NCI-H2196 (cell line): ENCODE data around the gene NFATC1.

Source experiments
- DNase-seq: peaks from one replicate; lab custom pipeline; 2025; ENCODE audit not compliant: unreplicated experiment; lab: John Stamatoyannopoulos, UW

NFATC1 gene

DNA sequence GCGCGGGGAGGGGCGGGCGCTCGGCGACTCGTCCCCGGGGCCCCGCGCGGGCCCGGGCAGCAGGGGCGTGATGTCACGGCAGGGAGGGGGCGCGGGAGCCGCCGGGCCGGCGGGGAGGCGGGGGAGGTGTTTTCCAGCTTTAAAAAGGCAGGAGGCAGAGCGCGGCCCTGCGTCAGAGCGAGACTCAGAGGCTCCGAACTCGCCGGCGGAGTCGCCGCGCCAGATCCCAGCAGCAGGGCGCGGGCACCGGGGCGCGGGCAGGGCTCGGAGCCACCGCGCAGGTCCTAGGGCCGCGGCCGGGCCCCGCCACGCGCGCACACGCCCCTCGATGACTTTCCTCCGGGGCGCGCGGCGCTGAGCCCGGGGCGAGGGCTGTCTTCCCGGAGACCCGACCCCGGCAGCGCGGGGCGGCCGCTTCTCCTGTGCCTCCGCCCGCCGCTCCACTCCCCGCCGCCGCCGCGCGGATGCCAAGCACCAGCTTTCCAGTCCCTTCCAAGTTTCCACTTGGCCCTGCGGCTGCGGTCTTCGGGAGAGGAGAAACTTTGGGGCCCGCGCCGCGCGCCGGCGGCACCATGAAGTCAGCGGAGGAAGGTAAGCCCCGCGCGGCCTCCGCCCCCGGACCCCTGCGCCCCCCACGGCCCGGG is at the start of gene NFATC1:
NFATC1 (plus strand) TSS at position 170 of the 644 bp plus-strand sequence; CDS start at position 465, 295 bp downstream.
- peak; percentile 76 for DNase-seq

DNA sequence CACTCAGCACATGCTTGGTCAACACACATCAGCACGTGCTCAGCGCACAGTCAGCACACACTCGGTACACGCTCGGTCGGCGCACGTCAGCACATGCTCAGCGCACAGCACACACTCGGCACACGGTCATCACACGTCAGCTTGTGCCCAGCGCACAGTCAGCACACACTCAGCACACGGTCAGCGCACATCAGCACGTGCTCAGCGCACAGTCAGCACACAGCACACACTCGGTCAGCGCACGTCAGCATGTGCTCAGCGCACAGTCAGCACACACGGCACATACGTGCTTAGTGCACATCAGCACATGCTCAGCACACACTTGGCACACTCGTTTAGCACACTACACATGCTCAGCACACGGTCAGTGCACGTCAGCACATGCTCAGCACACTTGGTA is 49.7 kb upstream of the NFATC1 start:
- DNase-seq = no peak

DNA sequence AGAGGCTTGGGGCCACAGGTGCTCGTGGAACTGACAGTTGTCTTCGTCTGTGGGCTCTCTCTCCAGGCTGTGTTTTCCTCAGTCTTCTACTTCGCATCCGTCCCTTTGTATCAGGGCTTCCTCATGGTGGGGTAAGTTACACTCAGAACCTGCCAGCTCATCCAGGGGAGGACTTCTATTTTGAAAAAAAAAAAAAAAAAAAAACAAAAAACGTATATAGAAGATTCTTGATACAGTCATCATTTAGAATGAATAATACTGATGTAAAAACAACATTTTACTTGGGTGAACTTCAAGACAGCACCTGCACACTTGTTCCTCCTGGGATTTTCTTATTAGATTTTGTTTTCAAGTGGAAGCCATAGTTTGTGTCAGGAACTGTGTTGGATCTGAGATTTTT is 47.7 kb upstream of the NFATC1 start:
- no peak for DNase-seq

DNA sequence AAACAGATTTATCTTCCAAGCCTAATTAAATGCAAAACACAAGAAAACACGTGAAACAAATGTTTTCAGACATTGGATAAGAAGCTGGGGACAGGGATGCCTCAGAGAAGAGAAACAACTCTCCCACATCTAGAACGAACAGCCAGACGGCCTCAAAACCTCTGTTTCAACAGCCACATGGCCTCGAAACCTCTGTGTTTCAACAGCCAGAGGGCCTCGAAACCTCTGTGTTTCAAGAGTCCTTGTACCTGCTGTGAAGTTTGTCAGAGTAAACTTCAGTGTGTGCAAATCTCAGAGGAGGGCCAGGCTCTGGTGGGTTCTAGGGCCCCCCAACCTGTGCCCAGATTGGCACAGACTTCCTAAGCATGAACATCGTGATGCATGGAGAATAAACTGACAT is 43.3 kb upstream of the NFATC1 start:
- DNase-seq = no peak

DNA sequence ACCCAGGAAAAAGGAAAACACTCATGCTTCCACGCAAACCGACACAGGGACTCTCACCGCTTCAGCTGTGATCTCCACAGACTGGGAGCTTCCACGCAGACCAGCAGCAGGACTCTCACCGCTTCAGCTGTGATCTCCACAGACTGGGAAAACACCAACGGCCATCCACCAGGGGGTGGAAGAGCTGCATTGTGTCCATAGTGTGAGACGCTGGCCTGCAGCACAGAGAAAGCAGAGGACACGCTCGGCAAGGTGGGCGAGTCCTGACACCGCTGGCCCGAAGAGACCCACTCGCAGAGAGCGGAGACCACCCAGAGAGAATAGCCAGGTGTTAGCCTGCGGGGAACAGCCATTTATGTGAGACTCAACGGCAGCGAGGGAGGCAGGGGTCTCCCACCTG is 42.5 kb upstream of the NFATC1 start:
- no peak for DNase-seq

DNA sequence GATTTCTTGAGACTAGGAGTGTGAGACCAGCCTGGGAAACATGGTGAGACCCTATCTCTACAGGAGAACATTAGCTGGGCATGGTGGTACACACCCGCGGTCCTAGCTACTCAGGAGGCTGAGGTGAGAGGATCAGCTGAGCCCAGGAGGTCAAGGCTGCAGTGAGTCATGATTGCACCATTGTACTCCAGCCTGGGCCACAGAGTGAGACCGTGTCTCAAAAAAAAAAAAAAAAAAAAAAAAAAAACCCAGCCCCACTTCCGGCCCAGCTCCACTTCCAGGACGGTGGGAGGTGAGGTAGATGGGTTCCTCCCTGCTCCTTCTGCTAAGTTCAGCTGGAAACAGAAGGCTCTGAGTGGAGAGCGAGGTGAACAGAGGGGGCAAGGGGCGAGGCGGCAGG is 41.4 kb upstream of the NFATC1 start:
- DNase-seq = no peak

DNA sequence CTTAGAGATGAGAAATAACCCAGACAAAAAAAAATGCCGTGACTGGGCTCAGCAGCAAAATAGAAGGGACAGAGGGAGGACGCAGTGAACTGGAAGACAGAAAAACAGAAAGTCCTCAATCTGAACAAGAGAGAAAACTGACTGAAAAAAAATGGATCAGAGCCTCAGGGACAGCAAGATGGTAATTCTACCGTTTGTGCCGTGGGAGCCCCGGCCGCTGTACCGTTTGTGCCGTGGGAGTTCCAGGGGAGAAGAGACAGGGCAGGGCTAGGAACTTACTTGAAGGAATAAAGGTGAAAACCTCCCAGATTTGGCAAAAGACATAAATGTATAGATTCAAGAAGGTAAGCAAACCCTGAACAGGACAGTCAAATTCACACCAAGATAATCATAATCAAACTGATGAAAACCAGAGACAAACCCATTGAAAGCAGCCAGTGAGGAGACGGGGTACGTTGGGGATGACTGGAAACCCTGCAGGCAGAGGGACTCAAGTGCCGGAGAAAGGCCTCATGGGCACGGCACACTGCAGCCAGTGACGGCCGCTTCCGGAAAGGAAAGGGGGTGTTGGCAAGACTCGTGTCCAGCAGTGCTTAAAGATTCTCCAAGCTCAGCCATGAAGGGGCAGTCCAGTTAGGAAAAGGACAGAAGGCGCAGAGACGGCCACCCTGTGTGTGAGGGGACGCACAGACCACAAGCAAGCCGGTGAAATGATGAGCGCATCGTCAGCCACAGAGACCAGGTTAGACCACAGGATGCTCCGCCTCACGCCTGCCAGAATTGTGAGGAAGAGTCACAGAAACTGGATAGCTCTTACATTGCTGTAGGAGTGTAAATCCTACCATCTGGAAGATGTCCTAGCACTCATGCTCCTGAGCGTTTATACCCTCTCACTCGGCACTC is 40.0 kb upstream of the NFATC1 start:
- DNase-seq = no peak

DNA sequence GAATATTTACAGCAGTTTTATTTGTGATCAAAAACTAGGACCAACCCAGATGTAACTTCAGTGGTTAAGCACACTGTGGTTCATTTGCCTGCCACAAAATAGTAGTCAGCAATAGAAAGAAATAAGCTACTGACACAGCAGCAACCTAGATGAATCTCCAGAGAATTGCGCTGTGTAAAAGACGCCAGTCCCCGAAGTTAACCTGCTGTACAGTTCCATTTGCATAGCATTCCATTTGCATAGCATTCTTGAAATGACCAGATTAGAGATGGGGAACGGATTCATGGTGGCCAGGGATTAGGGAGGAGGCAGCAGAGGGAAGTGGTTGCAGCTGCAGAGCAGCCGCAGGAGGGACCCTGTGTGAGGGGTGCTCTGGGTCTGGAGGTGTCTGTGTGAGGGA is 39.3 kb upstream of the NFATC1 start:
- DNase-seq = no peak

DNA sequence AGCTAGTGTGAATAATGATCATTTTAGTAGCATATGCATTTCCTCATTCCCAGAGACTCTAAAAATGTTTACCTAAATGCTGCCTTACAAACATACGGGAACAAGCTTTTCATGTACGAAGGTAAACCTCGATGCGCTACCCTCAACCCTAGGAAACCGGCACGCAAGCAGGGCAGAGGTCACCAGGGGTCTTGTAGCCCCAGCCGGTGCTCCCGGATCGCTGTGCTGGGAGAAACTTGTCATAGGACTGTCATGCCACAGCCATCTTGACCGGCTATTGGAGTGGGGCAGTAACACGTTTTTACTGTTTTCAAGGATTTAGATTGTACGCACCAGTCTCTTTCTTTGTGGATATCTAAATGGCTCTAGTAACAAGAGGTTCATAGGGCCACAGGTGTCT is 34.8 kb upstream of the NFATC1 start:
- DNase-seq = no peak

DNA sequence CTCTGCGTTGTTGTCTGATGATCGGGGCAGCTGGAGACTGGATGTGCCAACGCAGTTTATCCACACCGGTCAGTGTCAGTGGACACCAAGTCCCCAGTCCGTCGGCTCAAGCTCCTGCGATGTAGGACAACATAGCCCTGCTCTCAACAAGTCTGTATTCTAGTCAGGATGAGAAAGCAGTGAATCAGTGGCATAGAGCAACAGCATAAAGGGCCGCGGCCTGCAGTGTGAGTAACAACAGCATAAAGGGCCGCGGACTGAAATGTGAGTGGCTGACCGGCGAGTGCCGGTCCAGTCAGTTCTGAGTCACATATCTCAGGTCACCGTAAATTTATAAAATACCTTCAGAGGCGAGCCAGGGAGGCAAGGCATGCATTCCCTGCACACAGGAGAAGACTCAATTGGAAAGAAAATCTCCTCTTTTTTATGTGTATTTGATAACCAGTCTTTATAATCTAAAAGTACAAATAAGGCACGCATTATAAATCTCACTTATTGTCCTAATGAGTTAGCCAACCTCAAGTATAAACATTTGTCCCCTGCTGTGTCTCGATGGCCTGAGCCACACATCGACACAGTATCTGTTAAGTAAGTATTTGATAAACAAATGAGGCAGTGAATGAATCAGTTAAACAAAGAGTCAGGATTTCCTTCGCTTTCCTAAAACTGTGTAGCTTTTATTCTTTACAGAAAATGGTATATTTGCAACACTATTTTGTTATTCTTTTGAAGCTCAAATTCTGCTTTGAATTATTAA is 33.8 kb upstream of the NFATC1 start:
- no peak for DNase-seq

DNA sequence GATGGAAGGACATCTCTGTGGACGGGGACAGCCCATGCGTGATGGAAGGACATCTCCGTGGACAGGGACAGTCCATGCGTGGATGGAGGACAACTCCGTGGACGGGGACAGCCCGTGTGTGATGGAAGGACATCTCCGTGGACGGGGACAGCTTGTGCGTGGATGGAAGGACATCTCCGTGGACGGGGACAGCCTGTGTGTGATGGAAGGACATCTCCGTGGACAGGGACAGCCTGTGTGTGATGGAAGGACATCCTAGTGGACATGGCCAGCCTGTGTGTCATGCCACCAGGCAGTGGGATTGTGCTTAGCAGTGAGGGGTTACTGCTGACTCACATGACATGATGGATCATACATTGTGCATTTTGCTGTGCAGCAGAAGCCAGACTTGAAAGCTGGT is 30.0 kb upstream of the NFATC1 start:
- no peak for DNase-seq

DNA sequence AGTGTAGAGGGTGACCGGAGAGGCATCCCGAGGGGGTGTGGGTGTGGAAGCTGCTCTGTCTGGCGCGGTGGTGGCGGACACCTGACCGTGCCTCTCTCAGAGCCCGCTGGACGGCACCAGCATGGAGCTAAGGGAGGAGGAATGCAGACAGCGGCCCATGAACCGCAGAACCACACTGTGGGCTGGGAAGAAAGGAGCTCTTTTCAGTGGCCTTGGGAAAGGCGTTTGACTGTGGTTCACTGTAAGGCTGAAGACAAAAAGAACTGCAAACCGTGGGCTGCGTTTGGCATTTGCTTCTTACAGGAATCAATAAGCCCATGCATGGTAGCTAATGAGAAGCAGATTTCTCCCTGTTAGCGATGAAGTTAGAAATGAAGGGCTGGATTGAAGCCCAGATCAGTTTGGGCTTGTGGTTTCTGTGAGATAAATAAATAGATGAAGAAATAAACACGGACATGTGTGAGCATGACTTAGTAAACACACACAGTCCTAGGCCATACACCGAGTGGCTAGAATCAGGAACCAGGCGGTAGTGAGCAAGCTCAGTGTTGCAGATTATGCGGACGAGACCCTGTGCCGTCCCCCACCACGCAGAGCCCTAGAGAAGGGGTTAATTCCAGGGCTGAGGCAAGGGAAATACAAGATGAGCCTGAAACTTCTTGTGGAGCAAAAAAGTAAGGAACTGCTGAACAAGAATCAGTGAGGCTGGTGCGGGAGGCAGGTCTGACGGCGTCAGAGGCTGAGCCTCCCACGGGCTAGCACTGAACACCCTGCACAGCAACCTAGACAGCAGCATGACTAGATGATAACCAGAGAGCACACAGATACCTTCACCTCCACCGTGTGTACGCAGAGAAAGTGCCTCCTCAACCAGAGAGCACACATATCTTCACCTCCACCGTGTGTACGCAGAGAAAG is 29.3 kb upstream of the NFATC1 start:
- DNase-seq = no peak

DNA sequence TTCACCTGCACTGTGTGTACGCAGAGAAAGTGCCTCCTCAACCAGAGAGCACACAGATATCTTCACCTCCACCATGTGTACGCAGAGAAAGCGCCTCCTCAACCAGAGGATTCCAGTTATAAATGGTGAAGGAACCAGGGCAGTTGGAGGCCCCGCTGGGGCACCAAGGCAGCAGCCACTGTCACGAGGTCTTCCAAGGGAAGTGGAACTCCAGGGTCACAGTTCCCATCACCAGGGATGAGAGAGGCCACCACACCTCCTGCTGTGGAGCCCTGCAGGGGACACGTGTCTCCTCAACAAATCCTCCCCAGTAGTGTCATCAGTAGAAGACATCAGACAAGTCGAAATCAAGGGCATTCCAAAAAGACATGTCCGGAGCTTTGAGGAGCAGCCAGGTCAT is 28.2 kb upstream of the NFATC1 start:
- no peak for DNase-seq

DNA sequence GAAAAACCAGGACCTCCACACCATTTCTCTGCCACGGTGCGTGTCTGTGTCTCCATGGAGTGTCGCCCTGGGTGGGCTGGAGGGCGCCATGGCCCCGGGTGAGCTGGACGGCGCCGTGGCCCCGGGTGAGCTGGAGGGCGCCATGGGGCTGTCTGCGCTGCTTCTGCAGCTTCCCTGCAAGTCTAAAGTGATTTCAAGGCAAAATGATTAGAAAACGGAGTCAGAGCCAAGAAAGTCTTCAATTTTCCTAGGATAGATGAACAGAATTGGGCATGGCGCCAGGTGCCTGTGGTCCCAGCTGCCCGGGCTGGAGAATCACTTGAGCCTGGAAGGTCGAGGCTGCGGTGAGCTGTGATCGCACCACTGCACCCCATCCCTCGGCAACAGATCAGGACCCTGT is 27.7 kb upstream of the NFATC1 start:
- no peak for DNase-seq

DNA sequence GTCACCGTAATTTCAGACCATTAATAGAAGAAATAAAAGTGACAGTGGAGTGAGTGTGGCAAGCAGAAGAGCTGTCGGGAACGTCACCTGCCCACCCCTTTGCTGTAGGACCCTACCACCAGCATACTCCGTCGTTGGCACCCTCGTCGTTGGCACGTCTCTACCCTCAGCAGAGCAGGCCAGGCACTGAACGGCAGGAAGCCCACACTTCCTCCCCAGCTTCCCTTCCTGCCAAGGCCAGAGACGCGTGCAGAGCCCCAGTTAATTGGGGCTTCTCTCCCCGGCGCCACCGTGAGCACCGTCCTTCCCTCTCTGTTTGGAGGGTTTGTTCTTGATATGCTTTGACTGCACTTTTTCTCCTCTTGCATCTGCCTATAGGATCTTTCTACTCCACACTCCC is 27.0 kb upstream of the NFATC1 start:
- DNase-seq = no peak

DNA sequence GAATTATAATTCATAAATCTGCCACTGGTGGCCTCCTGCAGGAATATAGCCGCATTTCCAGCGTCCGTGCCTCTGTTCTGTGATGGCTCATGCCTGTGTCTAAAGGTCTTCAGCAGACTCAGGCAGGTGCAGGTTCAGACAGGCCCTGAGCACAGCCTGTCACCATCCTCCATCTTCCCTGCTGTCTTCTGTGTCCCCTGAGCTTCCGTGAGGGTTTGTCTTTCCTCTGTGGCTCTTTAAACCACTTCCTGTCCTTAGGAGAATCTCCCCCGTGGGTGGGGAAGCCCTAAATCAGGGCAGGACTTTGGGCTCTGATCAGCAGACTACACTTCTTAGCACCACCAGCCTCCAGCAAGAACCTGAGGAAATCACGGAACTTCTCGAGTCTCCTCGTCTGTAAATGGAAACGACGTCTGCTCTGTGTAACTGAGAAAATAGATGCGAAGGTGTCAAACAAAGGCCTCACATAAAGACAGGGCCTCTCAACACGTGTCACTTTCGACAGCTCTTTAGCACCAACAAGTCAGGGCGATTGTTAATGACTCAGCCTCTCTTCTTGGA is 24.1 kb upstream of the NFATC1 start:
- DNase-seq = no peak

DNA sequence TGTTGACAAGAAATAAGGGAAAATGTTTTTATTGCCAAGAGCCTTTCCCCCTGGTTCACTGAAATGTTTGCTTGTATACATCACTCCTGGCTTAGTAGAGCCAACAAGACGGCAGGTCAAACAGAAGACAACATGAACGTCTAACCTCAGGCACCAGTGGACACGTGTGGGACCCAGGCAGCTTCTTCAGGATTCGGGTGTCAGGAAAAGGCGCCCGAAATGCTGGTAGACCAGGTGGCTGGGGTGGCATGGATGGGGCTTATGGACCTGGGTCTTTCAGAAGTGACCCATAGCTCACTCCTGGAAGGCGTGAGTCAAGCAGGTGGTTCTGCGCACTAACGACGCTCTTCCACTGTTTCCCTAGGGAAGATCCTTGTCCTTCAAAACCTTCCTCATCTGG is 23.3 kb upstream of the NFATC1 start:
- DNase-seq = no peak

DNA sequence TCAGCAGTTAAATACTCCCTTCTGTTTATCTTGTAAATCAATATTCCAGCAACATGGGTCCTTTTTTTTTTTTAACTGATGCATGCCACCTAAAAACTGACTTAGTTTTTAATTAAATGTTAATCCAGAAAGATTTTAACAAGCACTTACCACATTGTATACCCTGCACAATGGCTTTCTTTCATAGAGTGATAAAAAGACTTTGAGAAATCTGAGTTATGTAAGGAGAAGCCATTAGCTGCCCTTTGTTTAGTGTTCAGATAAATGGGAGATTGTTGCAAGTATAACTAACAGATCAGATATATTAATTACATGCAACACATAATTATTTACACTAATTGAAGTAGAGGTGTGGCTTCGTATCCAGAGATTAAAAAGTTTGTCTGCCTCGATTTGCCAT is 22.7 kb upstream of the NFATC1 start:
- DNase-seq = no peak

DNA sequence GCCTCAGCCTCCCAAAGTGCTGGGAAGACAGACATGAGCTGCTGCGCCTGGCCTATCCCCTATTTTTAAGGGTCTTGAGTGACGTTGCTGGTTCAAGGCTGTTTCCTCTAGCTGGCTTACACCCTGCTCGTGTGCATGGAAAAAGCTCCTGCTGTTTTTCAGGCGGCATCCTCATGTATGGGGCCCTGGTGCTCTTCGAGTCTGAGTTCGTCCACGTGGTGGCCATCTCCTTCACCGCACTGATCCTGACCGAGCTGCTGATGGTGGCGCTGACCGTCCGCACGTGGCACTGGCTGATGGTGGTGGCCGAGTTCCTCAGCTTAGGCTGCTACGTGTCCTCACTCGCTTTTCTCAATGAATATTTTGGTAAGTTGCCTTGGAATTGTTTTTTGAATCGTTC is 22.0 kb upstream of the NFATC1 start:
- DNase-seq = no peak

DNA sequence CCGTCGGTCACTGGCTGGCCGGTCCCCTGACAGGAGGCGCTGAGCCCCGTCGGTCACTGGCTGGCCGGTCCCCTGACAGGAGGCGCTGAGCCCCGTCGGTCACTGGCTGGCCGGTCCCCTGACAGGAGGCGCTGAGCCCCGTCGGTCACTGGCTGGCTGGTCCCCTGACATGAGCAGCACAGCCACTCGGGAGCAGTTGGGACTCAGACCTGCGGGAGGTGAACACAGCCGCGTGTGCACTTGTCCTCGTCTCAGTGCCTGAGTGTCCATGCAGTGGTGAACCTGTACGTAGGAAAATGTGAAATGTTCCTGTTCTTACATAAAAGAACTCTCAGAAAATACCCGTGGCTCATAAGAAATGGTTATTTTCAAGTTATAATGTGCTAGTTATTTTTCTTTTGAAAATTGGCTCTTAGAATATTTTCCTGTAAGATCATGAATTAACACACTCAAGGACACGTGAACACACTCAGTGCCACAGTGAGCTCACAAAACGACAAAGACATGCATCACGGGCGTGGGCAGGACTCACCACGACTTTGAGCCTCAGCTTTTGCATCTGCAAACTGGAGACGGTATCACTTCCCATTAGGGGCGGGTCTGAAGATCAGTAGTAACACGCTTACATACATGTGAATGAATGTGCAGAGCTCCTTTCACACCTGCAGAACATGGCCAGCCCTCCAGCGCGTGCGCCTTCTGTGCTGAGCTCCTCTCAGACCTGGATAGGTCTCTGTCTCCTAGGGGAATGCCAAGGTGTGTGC is 21.1 kb upstream of the NFATC1 start:
- no peak for DNase-seq
